Mesenchymal stem cell (in vitro differentiated cells and primary cell): ENCODE results near the gene TYRO3.

Experiments
- DNase-seq: peaks from one replicate; pipeline ENCODE4 v3.0.0-alpha.2; 2013
- H2AFZ ChIP-seq: one replicate; pipeline ENCODE4 v1.6.1; 2013; ENCODE audit warnings: low read depth, mild to moderate bottlenecking, control low read depth, inconsistent platforms, low read length, moderate library complexity
- H2AK5ac ChIP-seq: 2 replicates; pipeline ENCODE4 v1.6.1; 2013; ENCODE audit warnings: low read length, moderate library complexity, mild to moderate bottlenecking, inconsistent platforms; ENCODE audit not compliant: severe bottlenecking
- H2BK120ac ChIP-seq: one replicate; pipeline ENCODE4 v1.6.1; 2013; ENCODE audit warnings: low read depth, mild to moderate bottlenecking, inconsistent platforms, low read length, moderate library complexity
- H2BK12ac ChIP-seq, 2 experiments: one replicate each; pipeline ENCODE4 v1.6.1; 2013; ENCODE audit warnings: inconsistent platforms in 2 of 2, low read length in 2 of 2, mild to moderate bottlenecking in 2 of 2, moderate library complexity in 2 of 2, control low read depth in 1 of 2
- H2BK15ac ChIP-seq: one replicate; pipeline ENCODE4 v1.6.1; 2013; ENCODE audit warnings: mild to moderate bottlenecking, low read depth, inconsistent platforms; ENCODE audit not compliant: poor library complexity, severe bottlenecking
- H2BK5ac ChIP-seq: 2 replicates; pipeline ENCODE4 v1.6.1; 2013; ENCODE audit warnings: low read depth, mild to moderate bottlenecking, low read length, control low read depth, inconsistent platforms; ENCODE audit not compliant: poor library complexity, severe bottlenecking
- H3K14ac ChIP-seq, 2 experiments: one replicate each; pipeline ENCODE4 v1.6.1; 2013; ENCODE audit warnings: inconsistent platforms in 2 of 2, low read length in 2 of 2, control low read depth in 1 of 2, mild to moderate bottlenecking in 1 of 2, moderate library complexity in 1 of 2
- H3K18ac ChIP-seq, 2 experiments: one replicate each; pipeline ENCODE4 v1.6.1; 2013; ENCODE audit warnings: inconsistent platforms in 2 of 2, low read length in 2 of 2, control low read depth in 1 of 2, low read depth in 1 of 2, mild to moderate bottlenecking in 1 of 2
- H3K23ac ChIP-seq, 2 experiments: one replicate each; pipeline ENCODE4 v1.6.1; 2013; ENCODE audit warnings: inconsistent platforms in 2 of 2, low read length in 2 of 2, mild to moderate bottlenecking in 2 of 2, moderate library complexity in 2 of 2, control low read depth in 1 of 2
- H3K27ac ChIP-seq: 2 replicates; pipeline ENCODE4 v1.5.1; 2013; ENCODE audit warnings: mild to moderate bottlenecking, moderate library complexity, low read length, control low read depth, inconsistent platforms; ENCODE audit not compliant: poor library complexity, severe bottlenecking
- H3K27me3 ChIP-seq, 2 experiments: 2 replicates each; pipeline versions ENCODE4 v1.6.1 to v1.7.0; 2013; ENCODE audit warnings: low read length in 2 of 2, mild to moderate bottlenecking in 2 of 2, moderate library complexity in 2 of 2, control low read depth in 1 of 2, inconsistent platforms in 1 of 2; ENCODE audit not compliant: control insufficient read depth in 1 of 2, insufficient read depth in 1 of 2
- H3K36me3 ChIP-seq, 2 experiments: 2 replicates each; pipeline versions ENCODE4 v1.6.1 to v1.7.0; 2013; ENCODE audit warnings: low read length in 2 of 2, control low read depth in 1 of 2, inconsistent platforms in 1 of 2, low read depth in 1 of 2, mild to moderate bottlenecking in 1 of 2; ENCODE audit not compliant: insufficient read depth in 2 of 2, control insufficient read depth in 1 of 2
- H3K4ac ChIP-seq, 2 experiments: one replicate each; pipeline ENCODE4 v1.6.1; 2013; ENCODE audit warnings: inconsistent platforms in 2 of 2, low read length in 2 of 2, mild to moderate bottlenecking in 2 of 2, moderate library complexity in 2 of 2, control low read depth in 1 of 2, low read depth in 1 of 2
- H3K4me1 ChIP-seq: 2 replicates; pipeline ENCODE4 v1.6.1; 2013; ENCODE audit warnings: low read depth, low read length, control low read depth; ENCODE audit not compliant: control insufficient read depth, insufficient read depth
- H3K4me2 ChIP-seq: 2 replicates; pipeline ENCODE4 v1.6.1; 2013; ENCODE audit warnings: low read length, mild to moderate bottlenecking, inconsistent platforms; ENCODE audit not compliant: poor library complexity, severe bottlenecking
- H3K4me3 ChIP-seq, 2 experiments: 2 replicates each; pipeline versions ENCODE4 v1.5.1 to v1.7.0; 2013; ENCODE audit warnings: low read length in 2 of 2, mild to moderate bottlenecking in 2 of 2, control low read depth in 1 of 2, low read depth in 1 of 2; ENCODE audit not compliant: insufficient read depth in 1 of 2
- H3K79me1 ChIP-seq: replicated peaks from 2 replicates; pipeline ENCODE4 v1.6.1; 2013; ENCODE audit warnings: mild to moderate bottlenecking, control low read depth, low read length, inconsistent platforms; ENCODE audit not compliant: poor library complexity, severe bottlenecking
- H3K9ac ChIP-seq: 2 replicates; pipeline ENCODE4 v1.7.0; 2013; ENCODE audit warnings: mild to moderate bottlenecking, low read length, moderate library complexity
- H3K9me3 ChIP-seq: 2 replicates; pipeline ENCODE4 v1.7.0; 2013; ENCODE audit warnings: mild to moderate bottlenecking, low read length; ENCODE audit not compliant: control insufficient read depth
- H4K8ac ChIP-seq: one replicate; pipeline ENCODE4 v1.6.1; 2013; ENCODE audit warnings: inconsistent platforms, mild to moderate bottlenecking, low read length, moderate library complexity
- H4K91ac ChIP-seq: one replicate; pipeline ENCODE4 v1.6.1; 2013; ENCODE audit warnings: mild to moderate bottlenecking, low read length, inconsistent platforms
- WGBS: methylation state at CpG from one replicate; pipeline ENCODE4 v1.1.7; 2013; ENCODE audit warnings: mixed read lengths; 5-methylcytosine and 5-hydroxymethylcytosine counted together

Gene TYRO3

GRCh38 chr15:41577863-41578735 is 19.1 kb downstream of the TYRO3 start:
- no peaks in the 10 kb centered on the region for H3K79me1 ChIP-seq
- no peak overlapping the region for H4K8ac ChIP-seq
- H2BK15ac ChIP-seq: no peak overlapping the region
- no peak overlapping the region for H3K18ac ChIP-seq
- no peak overlapping the region for H2BK12ac ChIP-seq
- H4K91ac ChIP-seq: no peak overlapping the region
- no peak overlapping the region for H3K27ac ChIP-seq
- no peaks in the 10 kb centered on the region for H3K9me3 ChIP-seq
- 97% methylated on average over 11 of the region's 12 CpGs for whole genome bisulfite sequencing
- H3K14ac ChIP-seq: no peak overlapping the region
- H3K27me3 ChIP-seq: no peaks in the 10 kb centered on the region
- no peak overlapping the region for H3K4ac ChIP-seq
- H2BK5ac ChIP-seq: no peak overlapping the region
- H2BK120ac ChIP-seq: no peak overlapping the region
- peaks cover 2% of the 10 kb centered on the region for H3K4me1 ChIP-seq
- no peak overlapping the region for H3K9ac ChIP-seq
- DNase-seq: no peak
- H3K36me3 ChIP-seq: peaks cover 12 to 27% of the 10 kb centered on the region in 2 experiments
- no peak overlapping the region for H3K23ac ChIP-seq
- H2AFZ ChIP-seq: no peak overlapping the region
- no peak overlapping the region for H3K4me2 ChIP-seq
- no peak overlapping the region for H3K4me3 ChIP-seq
- H2AK5ac ChIP-seq: no peak overlapping the region

GRCh38 chr15:41578736-41579383 is 19.8 kb downstream of the TYRO3 start:
- Histone ChIP-seq H4K91ac (no peak overlapping the region), H2AFZ (no peak overlapping the region), H2BK15ac (no peak overlapping the region), H3K4me1 (peaks cover 2% of the 10 kb centered on the region), H3K18ac (no peak overlapping the region), H2BK12ac (no peak overlapping the region), H3K36me3 (peaks cover 7 to 19% of the 10 kb centered on the region in 2 experiments), H3K23ac (no peak overlapping the region), H2BK5ac (no peak overlapping the region), H3K27ac (no peak overlapping the region), H3K79me1 (no peaks in the 10 kb centered on the region), H3K4me3 (no peak overlapping the region), H3K14ac (no peak overlapping the region), H3K4ac (no peak overlapping the region), H4K8ac (no peak overlapping the region), H2BK120ac (no peak overlapping the region), H3K9ac (no peak overlapping the region), H3K27me3 (no peaks in the 10 kb centered on the region), H3K9me3 (no peaks in the 10 kb centered on the region), H2AK5ac (no peak overlapping the region), H3K4me2 (no peak overlapping the region)
- 83% methylated on average over 8 of the region's 9 CpGs for WGBS
- no peak for DNase-seq

GRCh38 chr15:41581110-41581509 is 22.1 kb downstream of the TYRO3 start:
- Histone ChIP-seq H4K8ac (no peak overlapping the region), H2BK5ac (no peak overlapping the region), H4K91ac (no peak overlapping the region), H2BK120ac (no peak overlapping the region), H3K23ac (no peak overlapping the region), H3K27ac (no peak overlapping the region), H2BK12ac (no peak overlapping the region), H3K14ac (no peak overlapping the region), H3K4me2 (no peak overlapping the region), H3K18ac (peak overlapping the region in 1 of 2 experiments; percentile 21), H2BK15ac (no peak overlapping the region), H2AFZ (no peak overlapping the region), H3K36me3 (peaks cover 3 to 5% of the 10 kb centered on the region in 2 experiments), H3K9me3 (no peaks in the 10 kb centered on the region), H2AK5ac (no peak overlapping the region), H3K4me1 (peaks cover 9% of the 10 kb centered on the region), H3K4ac (no peak overlapping the region), H3K27me3 (no peaks in the 10 kb centered on the region), H3K79me1 (no peaks in the 10 kb centered on the region), H3K9ac (no peak overlapping the region), H3K4me3 (no peak overlapping the region)
- no peak for DNase-seq
- whole genome bisulfite sequencing: 93% methylated on average over 1 of the region's 2 CpGs

- Histone ChIP-seq H3K27me3 (peaks cover 0 to 4% of the 10 kb centered on the region in 2 experiments), H3K4me2 (no peak overlapping the region), H3K4me3 (no peak overlapping the region), H3K36me3 (peaks cover 0 to 2% of the 10 kb centered on the region in 2 experiments), H3K9ac (no peak overlapping the region), H3K9me3 (no peaks in the 10 kb centered on the region), H4K91ac (no peak overlapping the region), H2AK5ac (no peak overlapping the region), H3K23ac (no peak overlapping the region), H2BK120ac (no peak overlapping the region), H2BK15ac (no peak overlapping the region), H2BK12ac (no peak overlapping the region), H3K4ac (no peak overlapping the region), H2BK5ac (no peak overlapping the region), H3K27ac (no peak overlapping the region), H4K8ac (no peak overlapping the region), H2AFZ (no peak overlapping the region), H3K18ac (no peak overlapping the region), H3K14ac (no peak overlapping the region), H3K79me1 (no peaks in the 10 kb centered on the region), H3K4me1 (peaks cover 7% of the 10 kb centered on the region)
- WGBS: 82% methylated on average over 5 of the region's 6 CpGs
- DNase-seq: no peak
Observed at GRCh38 chr15:41583795-41584194, 24.8 kb downstream of the TYRO3 start.
